K562 (cell line): ENCODE data around the gene PPFIA3. TPM values are rescaled to one million over a fixed set of nuclear protein-coding genes. Genes with fewer than 3 reads are reported as not detected.

Experiments
- ASH1L ChIP-seq: fragments of 450-650 bp; IDR thresholded peaks from 2 replicates; pipeline ENCODE4 v1.6.1; 2018; ENCODE audit warnings: borderline replicate concordance, mild to moderate bottlenecking, low read depth; ENCODE audit not compliant: partially characterized antibody
- BRD9 ChIP-seq: fragments of 450-650 bp; IDR thresholded peaks from 2 replicates; pipeline ENCODE4 v1.6.1; 2018; ENCODE audit warnings: low read depth; ENCODE audit not compliant: partially characterized antibody
- CREB1 ChIP-seq, 2 experiments: sonication (generic) in 1 of 2; formaldehyde crosslinking in 1 of 2; IDR thresholded peaks; 2 replicates each; pipeline versions ENCODE4 v1.6.1 to v1.8.0; 2012 to 2022; ENCODE audit warnings: inconsistent platforms in 1 of 2, mild to moderate bottlenecking in 1 of 2, missing genetic modification reagents in 1 of 2, moderate library complexity in 1 of 2
- GABPB1 ChIP-seq: sonication (generic); formaldehyde crosslinking; IDR thresholded peaks from 2 replicates; pipeline ENCODE4 v1.8.0; 2022; ENCODE audit warnings: mild to moderate bottlenecking, missing genetic modification reagents
- GATAD2B ChIP-seq: fragments of 450-650 bp; IDR thresholded peaks from 2 replicates; pipeline ENCODE4 v1.6.1; 2017; ENCODE audit warnings: mild to moderate bottlenecking, borderline replicate concordance
- HDAC2 ChIP-seq: fragments of 450-650 bp; IDR thresholded peaks from 2 replicates; pipeline ENCODE4 v1.6.1; 2016; ENCODE audit warnings: mild to moderate bottlenecking
- KLF13 ChIP-seq: fragments of 450-650 bp; IDR thresholded peaks from 2 replicates; pipeline ENCODE4 v1.6.1; 2016; ENCODE audit warnings: missing genetic modification characterization, low read depth, mild to moderate bottlenecking, missing compliant biosample characterization, moderate library complexity, borderline replicate concordance
- MEF2A ChIP-seq: IDR thresholded peaks from 2 replicates; pipeline ENCODE4 v1.6.1; 2011; ENCODE audit warnings: low read depth, mild to moderate bottlenecking, low read length, moderate library complexity; ENCODE audit not compliant: control insufficient read depth
- MXI1 ChIP-seq: IDR thresholded peaks from 2 replicates; pipeline ENCODE4 v1.6.1; 2011; ENCODE audit warnings: low read depth, mild to moderate bottlenecking, improper control_type of control experiment, low read length
- NBN ChIP-seq: fragments of 450-650 bp; IDR thresholded peaks from 2 replicates; pipeline ENCODE4 v1.6.1; 2016; ENCODE audit warnings: low read depth, mild to moderate bottlenecking
- RAD51 ChIP-seq: fragments of 450-650 bp; IDR thresholded peaks from 2 replicates; pipeline ENCODE4 v1.7.1; 2016; ENCODE audit warnings: low read depth, mild to moderate bottlenecking, borderline replicate concordance
- RHOXF2B ChIP-seq: fragments of 250-450 bp; sonication (Bioruptor Pico); conservative IDR thresholded peaks from 2 replicates; pipeline ENCODE4 v1.5.1; 2021
- VEZF1 ChIP-seq: fragments of 200-800 bp; sonication (Bioruptor generic); IDR thresholded peaks from 2 replicates; pipeline ENCODE4 v1.6.1; 2017; ENCODE audit warnings: missing genetic modification characterization, missing compliant biosample characterization
- ZBTB1 ChIP-seq: sonication (generic); formaldehyde crosslinking; IDR thresholded peaks from 2 replicates; pipeline ENCODE4 v1.8.1; 2023; ENCODE audit warnings: missing genetic modification reagents, low read depth, mild to moderate bottlenecking, borderline replicate concordance
- ZFP91 ChIP-seq: sonication (generic); formaldehyde crosslinking; IDR thresholded peaks from 2 replicates; pipeline ENCODE4 v1.8.0; 2022; ENCODE audit warnings: mild to moderate bottlenecking, missing genetic modification reagents
- ZNF347 ChIP-seq: fragments of 450-650 bp; formaldehyde crosslinking; IDR thresholded peaks from 2 replicates; pipeline ENCODE4 v1.4.0; 2020; ENCODE audit warnings: low read depth, mild to moderate bottlenecking, moderate library complexity
- polyA plus RNA-seq, 8 experiments: library from polyadenylated mRNA; depleted of rRNA in 4 of 8; stranded (reverse) in 5 of 8; unstranded in 3 of 8; fragments of >200 nt; fragmentation: Nextera tagmentation in 2 of 8; fragmentation: Illumina TruSeq in 1 of 8; extraction: Ambion mirVana in 2 of 8; extraction: Trizol in 1 of 8; gene quantifications; 2 replicates each; pipeline versions ENCODE4 v1.2.1 to v1.2.3, GENCODE V29; 2011 to 2014; ENCODE audit warnings: inconsistent platforms in 1 of 8, missing spikeins in 1 of 8
- total RNA-seq, 7 experiments: library from RNA; depleted of rRNA in 6 of 7; stranded (reverse); fragments of >200 nt in 6 of 7; fragmentation: Illumina TruSeq in 2 of 7; extraction: Trizol in 2 of 7; gene quantifications; 2 replicates each; pipeline versions ENCODE4 v1.2.1 to v1.2.3, GENCODE V29; 2011 to 2021; ENCODE audit warnings: low replicate concordance in 1 of 7
- TF ChIP-seq, protein P1 (sequence below): fragments of 450-650 bp; formaldehyde crosslinking; IDR thresholded peaks from 2 replicates; pipeline ENCODE4 v1.4.0; 2020; ENCODE audit warnings: mild to moderate bottlenecking, mixed read lengths

Gene PPFIA3
- total and polyA plus RNA-seq, 9 of the 15 experiments (the other 6 are each of a cell fraction or from before 2014, with no cell fraction given): 0.10 to 53.0 (median 17.6) TPM

- no peak for TF ChIP-seq ZFP91
- TF ChIP-seq KLF13 (tag): peak; percentile 64; the same call in 1 of the 2 replicates
- peak; percentile 53 for TF ChIP-seq VEZF1
- peak; percentile 45; the same call in 1 of the 2 replicates for TF ChIP-seq NBN
- TF ChIP-seq RHOXF2B (CRISPR knock-in tag): no peak
- TF ChIP-seq CREB1 (IDR thresholded peaks at IDR 0.05): peak; percentile 23; the same call in 1 of the 2 replicates
- TF ChIP-seq CREB1 (CRISPR knock-in tag; IDR thresholded peaks at IDR 0.05): no peak
- no peak for TF ChIP-seq MXI1
- TF ChIP-seq ZNF347 (CRISPR knock-in tag): no peak
- no peak for TF ChIP-seq BRD9
- TF ChIP-seq RAD51: peak; percentile 91
- TF ChIP-seq ASH1L: no peak
- TF ChIP-seq GABPB1 (CRISPR knock-in tag): peak; percentile 49; the same call in 1 of the 2 replicates
- peak; percentile 53; the same call in 1 of the 2 replicates for TF ChIP-seq HDAC2
- TF ChIP-seq GATAD2B: peak; percentile 95
- TF ChIP-seq, protein P1, sequence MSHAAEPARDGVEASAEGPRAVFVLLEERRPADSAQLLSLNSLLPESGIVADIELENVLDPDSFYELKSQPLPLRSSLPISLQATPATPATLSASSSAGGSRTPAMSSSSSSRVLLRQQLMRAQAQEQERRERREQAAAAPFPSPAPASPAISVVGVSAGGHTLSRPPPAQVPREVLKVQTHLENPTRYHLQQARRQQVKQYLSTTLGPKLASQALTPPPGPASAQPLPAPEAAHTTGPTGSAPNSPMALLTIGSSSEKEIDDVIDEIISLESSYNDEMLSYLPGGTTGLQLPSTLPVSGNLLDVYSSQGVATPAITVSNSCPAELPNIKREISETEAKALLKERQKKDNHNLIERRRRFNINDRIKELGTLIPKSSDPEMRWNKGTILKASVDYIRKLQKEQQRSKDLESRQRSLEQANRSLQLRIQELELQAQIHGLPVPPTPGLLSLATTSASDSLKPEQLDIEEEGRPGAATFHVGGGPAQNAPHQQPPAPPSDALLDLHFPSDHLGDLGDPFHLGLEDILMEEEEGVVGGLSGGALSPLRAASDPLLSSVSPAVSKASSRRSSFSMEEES (CRISPR knock-in tag): no peak
- no peak for TF ChIP-seq MEF2A
- 0 out of 2 replicates have a peak, but pooled peaks have one; percentile 28 for TF ChIP-seq ZBTB1 (CRISPR knock-in tag)
Observed at GRCh38 chr19:49113762-49114629, 5.3 kb upstream of the PPFIA3 start, which contains the start of gene LIN7B (continued).
